HG03558 (cell line): ENCODE results near the gene CSNK2A2.

ENCODE experiments used
- ATAC-seq: cut with Tn5 transposase; IDR thresholded peaks from one replicate; pipeline ENCODE4 v1.9.1; 2021; ENCODE audit warnings: moderate number of reproducible peaks; ENCODE audit not compliant: unreplicated experiment; ENCODE audit errors: extremely low read depth

Gene CSNK2A2

DNA sequence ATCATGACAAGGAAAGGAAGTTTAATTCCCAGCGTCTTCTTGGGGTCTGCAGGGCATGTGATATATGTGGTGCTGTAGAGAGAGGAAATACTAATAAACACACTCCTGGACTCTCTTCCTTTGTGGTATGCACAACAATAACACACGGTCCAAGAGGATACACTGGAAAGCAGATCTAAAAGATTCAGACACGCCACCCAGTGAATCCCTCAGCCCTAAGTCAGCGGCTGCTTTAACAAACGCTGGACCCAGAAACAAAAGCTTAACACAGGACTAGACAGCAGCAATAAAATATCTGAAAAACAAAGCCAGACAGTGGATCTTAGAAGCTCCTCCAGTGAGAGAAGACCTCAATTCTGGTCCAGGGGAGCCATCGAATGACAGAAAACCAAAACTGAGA is 81.8 kb downstream of the CSNK2A2 start:
- ATAC-seq, result no peak

DNA sequence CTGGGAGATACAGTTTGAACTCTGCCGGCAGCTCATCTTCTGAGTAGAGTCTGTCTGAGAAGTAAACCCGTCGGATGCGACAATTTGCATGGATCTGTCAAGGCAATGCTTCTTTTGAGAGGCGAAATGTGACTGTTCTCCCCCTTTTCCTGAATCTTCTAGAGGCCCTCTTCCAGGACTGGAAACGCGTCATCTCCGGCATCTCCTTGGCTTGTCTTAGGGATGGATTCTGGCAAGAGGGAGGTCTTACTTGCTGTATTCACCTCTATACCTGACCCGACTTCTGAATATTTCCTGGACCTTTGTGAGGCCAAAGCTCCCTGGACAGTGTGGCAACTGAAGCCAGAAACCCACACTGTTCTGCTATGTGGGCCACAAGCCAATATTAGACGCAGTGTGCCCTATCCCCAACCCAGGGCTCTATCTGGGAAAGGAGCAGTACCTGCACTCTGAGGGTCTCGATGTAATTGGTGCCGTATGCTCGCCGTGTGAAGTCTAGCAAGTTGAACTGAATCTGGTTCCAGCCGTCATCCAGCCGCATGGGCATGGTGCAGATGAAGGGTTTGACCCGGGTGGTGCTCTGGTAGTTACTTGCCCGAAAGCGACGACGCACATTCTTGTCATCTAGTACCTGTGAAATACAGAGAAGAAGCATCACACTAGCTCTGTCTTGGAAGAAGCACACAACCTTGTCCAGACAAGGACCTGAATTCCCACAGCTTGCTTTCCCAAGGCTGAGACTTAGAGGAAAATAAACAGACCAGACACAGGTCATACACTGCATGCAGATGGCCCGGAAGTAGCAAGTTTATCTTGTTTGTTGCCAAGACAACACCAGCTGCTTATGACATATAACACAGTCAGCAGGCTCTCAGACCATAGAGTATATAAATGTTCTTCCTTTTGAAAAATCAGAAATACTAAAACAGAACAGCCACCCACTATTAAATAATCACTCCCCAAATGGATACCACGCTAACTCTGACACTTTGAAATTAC is 82.8 kb downstream of the CSNK2A2 start:
- ATAC-seq, result no peak

DNA sequence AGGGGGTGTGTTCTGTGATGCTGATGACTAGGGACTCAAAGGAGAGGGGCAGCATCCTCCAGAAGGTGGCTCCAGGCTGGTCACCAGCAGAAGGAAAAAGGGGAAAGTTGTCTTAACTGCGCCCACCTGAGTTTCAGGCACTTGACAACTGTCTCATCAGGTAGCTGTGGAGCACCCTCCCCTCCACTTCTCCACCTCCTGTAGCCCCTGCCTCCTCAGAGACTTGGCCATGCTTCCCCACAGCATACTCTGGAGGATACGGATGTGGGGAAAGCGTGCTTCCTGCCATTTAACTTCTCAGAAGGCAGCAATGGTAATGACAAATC is 86.6 kb downstream of the CSNK2A2 start:
- ATAC-seq, result no peak

DNA sequence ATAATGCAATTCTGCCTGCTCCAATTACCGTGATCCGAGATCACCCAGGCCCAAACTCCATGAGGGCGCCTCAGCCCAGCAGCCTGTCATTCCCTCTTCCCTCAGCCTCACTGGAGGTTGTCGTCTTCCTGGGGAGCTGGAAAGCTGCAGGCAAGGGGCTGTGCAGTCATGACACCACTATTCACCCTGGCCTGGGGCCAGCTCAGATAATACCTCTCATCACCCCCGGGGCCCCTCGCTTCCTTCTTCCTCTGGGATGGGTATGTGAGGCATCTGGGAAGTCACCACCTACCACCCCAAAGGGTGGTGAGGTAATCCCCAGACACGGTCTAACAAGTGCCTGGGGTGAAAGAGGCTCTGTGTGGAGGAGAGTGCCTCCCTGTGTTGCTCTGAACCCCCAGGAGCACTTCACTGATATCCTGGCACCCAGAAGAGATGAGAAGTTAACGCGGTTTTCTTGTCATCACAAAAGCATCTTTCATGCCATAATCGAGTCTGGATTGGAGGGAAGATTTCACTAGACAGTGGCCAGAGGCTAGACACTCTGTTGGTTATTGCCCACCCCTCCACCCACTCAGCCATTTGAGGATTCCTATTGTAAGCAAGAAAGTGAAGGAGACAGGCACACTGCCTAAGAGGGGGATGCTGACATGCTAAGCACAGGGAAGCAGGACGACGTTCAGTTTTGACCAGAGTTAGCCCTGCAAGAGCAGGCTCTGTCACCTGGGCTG is 87.2 kb downstream of the CSNK2A2 start:
- ATAC-seq, result no peak

DNA sequence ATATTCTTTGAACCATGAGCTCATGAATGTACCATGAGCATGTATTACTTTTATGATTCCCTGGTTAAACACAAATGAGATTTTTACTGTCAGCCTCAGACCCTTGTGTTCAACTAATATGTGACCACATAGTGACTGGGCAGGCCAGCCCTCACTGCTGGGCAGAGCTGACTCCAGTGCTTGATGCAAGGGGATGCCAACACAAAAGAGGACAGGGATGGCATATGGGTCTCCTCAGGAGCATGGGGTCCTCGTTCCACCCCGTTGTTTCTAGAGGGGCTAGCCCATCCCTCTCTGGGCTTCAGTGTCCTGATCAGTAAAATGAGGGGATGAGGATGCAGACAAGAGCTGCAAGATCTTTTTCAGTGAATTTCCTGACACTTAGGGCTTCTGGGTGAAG is 88.0 kb downstream of the CSNK2A2 start:
- ATAC-seq, result no peak

DNA sequence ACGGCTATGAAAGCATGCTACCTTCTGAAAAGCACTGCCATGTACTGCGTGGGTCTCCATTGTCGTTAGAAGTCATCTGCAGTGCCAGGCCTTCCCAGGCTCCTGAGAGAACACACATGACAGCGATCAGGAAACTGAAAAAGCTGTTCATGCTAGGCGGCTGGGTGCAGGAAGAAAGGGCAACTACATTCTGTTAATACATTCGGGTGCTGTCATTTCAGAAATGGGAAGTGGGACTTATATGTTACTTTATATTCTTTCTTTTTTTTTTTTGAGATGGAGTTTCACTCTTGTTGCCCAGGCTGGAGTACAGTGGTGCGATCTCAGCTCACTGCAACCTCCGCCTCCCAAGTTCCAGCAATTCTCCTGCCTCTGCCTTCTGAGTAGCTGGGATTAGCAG is 88.6 kb downstream of the CSNK2A2 start:
- no peak for ATAC-seq
